HG02588 (cell line): ENCODE measurements around the gene FAF1.
"Not testable (repeated sequence)": the region's sequence is repeated elsewhere in the genome, so short reads cannot be mapped to it uniquely, and the experiment has no call there.

Source experiments
- ATAC-seq: cut with Tn5 transposase; IDR thresholded peaks from one replicate; pipeline ENCODE4 v1.9.1; 2021; ENCODE audit warnings: mild to moderate bottlenecking, moderate library complexity; ENCODE audit not compliant: unreplicated experiment

Gene FAF1

DNA sequence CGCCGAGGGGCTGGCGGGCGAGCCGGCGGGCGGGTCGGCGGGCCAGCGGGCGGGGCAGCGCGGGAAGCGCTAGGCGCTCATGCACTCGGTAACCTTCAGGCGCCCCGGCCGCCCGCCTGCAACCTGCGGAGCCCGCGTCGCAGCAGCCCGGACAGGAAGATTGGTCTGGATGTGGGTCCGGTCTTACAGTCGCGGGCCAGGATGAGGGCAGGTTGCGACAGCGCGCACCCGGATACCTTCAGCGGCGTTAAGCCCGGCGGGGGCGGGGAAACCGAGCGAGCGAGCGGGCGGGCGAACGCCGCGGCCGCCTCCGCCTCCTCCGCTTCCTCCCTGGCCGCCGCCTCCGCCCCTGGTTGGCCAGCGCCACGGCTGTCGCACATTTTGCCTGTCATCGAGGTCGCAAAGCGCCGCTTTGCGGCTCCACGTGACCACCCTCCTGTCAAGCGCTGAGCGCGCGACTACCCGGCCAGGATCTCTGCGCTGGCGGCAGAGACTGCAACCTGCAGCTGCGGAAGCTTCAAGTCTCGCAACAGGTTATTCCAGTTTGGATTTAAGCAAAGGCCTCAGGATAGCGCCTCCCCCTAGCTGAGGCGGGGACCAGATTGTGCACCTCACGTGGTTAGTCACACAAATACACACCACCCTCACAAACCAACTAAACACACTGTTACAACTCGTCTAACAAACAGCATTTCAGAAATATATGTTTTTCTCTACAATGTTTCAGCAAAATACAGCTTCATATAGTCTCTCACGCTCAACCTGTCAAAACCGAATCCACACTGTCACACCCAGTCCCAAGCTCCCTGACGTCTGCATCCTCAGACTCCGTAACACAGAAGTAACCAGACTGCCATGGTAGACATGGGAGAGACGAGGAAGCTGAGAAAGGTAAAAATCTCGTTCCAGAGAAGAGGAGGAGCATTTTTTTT is at the start of gene FAF1:
TSS of gene FAF1 (minus strand) at position 355 of the 932 bp plus-strand sequence. CDS start 456 bp downstream, outside the sequence.
- ATAC-seq: peak; percentile 84

- no peak for ATAC-seq
These were observed 49.3 kb upstream of the FAF1 start for GRCh38 chr1:51009381-51009780.

DNA sequence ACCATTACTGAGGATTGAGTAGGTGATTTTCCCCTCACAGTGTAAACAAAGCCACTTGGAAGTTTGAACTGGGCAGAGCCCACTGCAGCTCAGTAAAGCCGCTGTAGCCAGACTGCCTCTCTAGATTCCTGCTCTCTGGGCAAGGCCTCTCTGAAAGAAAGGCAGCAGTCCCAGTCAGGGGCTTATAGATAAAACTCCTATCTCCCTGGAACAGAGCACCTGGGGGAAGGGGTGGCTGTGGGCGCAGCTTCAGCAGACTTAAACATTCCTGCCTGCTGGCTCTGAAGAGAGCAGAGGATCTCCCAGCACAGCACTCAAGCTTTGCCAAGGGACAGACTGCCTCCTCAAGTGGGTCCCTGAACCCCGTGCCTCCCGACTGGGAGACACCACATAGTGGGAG is 45.5 kb upstream of the FAF1 start:
- not testable (repeated sequence) for ATAC-seq

DNA sequence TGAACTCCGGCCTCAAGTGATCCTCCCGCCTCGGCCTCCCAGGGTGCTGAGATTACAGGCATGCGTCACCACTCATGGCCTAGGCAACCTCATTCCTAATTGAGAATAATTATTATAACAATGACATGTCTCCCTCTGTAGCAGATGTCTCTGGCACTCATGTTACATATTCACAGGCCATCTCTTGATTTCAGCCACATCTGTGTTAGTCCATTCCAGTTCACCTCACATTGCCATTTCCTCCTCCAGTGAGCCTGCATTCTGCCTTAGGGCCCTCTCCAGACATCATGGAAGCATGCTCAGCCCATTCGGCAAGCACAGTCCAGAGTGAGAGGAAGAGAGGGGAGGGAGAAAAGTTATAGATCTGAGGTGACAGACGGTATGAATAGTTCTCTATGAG is 42.4 kb upstream of the FAF1 start:
- ATAC-seq: no peak

GRCh38 chr1:51000651-51001050 is 40.6 kb upstream of the FAF1 start:
- ATAC-seq: no peak

DNA sequence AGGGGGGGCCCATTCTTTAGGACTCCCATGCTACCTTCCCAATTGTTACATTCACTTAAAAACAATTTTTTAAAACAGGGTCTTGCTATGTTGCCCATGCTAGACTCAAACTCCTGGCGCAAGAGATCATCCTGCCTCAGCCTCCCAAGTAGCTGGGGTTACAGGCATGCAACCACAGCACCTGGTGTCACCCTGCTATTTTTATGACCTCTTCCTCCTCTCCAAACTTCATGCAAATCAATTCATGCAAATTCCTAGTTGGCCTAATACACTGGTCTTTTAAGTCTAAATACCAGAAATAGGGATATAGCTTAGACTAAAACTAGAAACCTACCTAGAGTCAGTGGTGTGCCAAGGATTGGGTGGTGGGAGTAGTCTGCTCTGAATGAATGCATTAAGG is 40.1 kb upstream of the FAF1 start:
- peak; percentile 54 for ATAC-seq

DNA sequence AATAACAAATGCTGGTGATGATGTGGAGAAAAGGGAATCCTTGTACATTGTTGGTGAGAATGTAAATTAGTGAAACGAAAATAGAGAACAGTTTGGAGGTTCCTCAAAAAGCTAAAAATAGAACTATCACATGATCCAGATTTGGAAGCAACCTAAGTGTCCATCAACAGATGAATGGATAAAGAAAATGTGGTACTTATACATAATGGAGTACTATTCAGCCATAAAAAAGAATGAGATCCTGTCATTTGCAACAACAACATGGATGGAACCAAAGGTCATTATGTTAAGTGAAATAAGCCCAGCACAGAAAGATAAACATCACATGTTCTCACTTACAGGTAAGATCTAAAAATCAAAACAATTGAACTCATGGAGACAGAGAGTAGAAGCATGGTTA is 39.3 kb upstream of the FAF1 start:
- not testable (repeated sequence) for ATAC-seq

GRCh38 chr1:50996083-50996482 is 36.0 kb upstream of the FAF1 start:
- ATAC-seq: no peak

- ATAC-seq: no peak
These were observed 35.6 kb upstream of the FAF1 start for GRCh38 chr1:50995651-50996050.

GRCh38 chr1:50994997-50995396 is 34.9 kb upstream of the FAF1 start:
- ATAC-seq: no peak

- no peak for ATAC-seq
These were observed 33.6 kb upstream of the FAF1 start for GRCh38 chr1:50993645-50994044.

DNA sequence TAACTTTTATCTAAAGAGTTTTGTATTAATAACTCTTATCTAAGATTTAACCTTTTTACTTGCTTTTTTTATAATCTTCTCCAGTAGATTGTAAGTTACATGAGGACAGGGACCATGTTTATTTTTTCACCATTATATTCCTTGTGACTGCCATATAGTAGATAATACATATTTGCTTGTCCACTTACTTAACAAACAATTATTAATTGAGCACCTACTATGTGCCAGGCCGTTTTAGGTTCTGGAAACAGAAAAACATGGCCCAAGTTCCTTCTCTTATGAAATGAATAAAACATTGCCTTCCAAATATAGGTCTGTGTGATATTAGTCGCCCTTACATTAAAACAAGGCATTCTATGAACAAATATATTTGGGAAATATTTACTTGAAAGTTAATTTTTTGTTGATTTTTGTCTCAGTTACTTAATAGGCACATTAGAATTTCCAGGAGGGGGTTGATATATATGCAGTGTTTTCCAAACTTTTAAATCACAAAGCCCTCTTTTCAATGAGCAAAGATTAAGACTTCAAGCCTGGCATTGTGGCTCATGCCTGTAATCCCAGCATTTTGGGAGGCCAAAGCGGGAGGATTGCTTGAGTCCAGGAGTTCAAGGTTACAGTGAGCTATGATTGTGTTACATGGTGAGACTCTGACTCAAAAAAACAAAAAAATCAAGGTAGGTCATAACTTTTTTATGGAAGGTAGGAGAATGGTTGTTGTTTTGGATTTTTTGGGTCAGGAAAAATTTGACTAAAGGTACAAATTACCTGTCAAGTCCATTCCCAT is 32.7 kb upstream of the FAF1 start:
- no peak for ATAC-seq

DNA sequence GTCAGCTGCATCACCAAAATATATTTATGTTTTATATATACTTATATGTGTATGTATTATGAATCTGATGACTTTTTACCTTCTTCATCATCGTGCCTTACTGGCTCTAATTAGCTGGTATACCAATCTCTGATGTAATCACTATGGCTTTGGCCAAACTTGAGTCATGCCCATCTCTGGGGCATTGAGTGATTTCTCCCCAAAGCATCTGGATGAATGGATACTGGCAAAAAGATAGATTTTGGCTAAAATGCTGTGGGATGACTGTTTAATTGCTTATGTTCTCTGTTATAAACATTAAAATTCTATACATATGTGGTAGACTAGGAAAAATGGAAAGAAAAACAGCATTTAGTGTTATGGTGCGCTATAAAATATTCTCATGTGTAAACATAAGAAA is 29.6 kb upstream of the FAF1 start:
- no peak for ATAC-seq

DNA sequence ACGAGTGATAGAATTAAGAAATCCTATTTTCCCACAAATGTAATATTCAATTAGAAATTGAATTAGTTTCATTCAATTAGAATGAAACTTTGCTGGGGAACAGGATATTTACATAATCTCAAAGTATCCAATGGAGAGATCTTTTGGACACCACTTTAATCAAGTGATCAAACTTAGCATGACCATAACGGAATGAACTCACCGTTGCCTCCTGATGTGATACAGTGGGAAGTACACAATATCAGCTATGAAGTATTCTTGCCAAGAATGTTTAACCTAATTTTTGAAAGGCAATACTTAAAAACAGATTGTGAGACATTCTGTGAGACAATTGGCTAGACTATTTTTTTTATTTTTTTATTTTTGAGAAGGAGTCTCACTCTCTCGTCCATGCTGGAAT is 26.6 kb upstream of the FAF1 start:
- no peak for ATAC-seq

- no peak for ATAC-seq
These were observed 25.0 kb upstream of the FAF1 start for GRCh38 chr1:50985094-50985493.

GRCh38 chr1:50983219-50983802 is 23.2 kb upstream of the FAF1 start:
- no peak for ATAC-seq

- ATAC-seq: no peak
These were observed 22.5 kb upstream of the FAF1 start for GRCh38 chr1:50982611-50983010.

DNA sequence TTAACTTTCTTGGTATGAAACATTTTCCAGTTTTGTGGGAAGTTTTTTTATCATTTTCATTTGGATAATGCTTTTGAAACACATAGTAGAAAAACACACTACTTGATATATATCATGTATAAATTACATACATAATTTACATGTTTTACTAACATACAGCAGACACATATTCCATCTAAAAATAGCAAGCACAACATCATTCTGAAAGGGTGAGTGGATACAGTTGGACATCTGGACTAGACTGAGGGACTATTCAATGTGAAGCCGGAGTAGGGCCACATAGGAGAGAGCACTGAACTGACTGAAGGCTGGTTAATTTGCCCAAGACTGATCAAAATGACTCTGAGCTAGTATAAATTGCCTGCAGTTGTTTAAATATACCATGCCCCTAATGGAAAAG is 21.7 kb upstream of the FAF1 start:
- no peak for ATAC-seq

GRCh38 chr1:50980505-50980904 is 20.4 kb upstream of the FAF1 start:
- ATAC-seq: no peak

DNA sequence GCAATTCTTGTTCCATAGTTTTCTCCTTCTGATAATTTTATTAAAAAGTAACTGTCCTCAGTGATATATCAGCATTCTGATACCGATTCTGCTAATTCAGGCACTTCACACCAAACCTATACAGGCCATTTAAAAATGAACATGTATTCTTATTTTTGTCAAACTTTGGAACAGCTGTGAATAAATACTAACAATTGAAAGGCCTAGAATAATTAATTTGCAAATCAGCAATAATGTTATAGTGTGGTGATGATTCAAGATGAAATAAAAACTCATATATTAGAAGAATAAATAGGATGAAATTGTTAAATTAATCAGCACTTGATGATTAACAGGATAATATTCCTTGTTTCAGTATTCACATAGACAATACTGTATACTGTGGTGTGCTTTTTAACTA is 19.9 kb upstream of the FAF1 start:
- no peak for ATAC-seq
